GM18498 (cell line): ENCODE measurements around the gene CHML.

ENCODE experiments used
- ATAC-seq: cut with Tn5 transposase; IDR thresholded peaks from one replicate; pipeline ENCODE4 v1.9.1; 2021; ENCODE audit warnings: mild to moderate bottlenecking, moderate library complexity; ENCODE audit not compliant: unreplicated experiment

Gene CHML

DNA sequence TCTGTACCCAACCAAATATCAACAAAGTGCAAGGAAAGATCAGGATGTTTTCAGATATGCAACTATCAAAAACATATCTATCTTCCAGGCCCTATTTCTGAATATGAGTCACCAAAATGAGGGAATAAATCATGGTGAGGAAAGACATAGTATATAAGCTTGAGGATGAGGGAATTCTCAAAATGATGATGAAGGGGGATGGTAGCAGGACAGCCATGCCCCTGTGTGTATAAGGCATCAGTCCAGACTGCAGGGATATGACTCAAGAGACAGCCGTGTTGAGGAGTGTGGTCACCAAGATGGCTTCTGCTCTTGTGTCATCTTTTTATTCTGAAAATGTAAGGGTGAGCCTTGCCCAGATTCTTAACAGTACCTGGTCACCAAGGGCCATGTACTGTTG lies 7.5 kb upstream of the CHML start:
- no peak for ATAC-seq

- no peak for ATAC-seq
These were observed 6.0 kb upstream of the CHML start for GRCh38 chr1:241646201-241646600.

- no peak for ATAC-seq
These were observed 5.0 kb upstream of the CHML start for GRCh38 chr1:241645199-241645598.

GRCh38 chr1:241644259-241644658 lies 4.1 kb upstream of the CHML start:
- ATAC-seq: no peak

DNA sequence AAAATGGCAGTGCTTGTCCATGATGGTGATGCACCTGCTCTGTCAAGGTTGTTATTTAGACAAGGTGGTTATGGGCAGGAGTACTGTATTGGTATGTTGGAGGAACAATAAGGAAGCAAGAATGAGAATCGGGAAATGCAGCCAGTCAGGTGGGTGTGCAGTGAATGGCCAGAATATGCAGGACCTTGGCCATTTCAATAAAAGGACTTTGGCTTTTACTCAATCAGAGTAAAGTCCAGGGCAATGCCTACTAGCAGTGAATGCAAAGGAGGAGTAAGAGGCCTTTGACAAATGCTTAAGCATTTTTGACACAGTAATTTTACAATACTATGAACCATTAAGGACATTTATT lies 2.4 kb upstream of the CHML start:
- ATAC-seq: no peak

GRCh38 chr1:241641773-241642592 lies 1.8 kb upstream of the CHML start:
- no peak for ATAC-seq

DNA sequence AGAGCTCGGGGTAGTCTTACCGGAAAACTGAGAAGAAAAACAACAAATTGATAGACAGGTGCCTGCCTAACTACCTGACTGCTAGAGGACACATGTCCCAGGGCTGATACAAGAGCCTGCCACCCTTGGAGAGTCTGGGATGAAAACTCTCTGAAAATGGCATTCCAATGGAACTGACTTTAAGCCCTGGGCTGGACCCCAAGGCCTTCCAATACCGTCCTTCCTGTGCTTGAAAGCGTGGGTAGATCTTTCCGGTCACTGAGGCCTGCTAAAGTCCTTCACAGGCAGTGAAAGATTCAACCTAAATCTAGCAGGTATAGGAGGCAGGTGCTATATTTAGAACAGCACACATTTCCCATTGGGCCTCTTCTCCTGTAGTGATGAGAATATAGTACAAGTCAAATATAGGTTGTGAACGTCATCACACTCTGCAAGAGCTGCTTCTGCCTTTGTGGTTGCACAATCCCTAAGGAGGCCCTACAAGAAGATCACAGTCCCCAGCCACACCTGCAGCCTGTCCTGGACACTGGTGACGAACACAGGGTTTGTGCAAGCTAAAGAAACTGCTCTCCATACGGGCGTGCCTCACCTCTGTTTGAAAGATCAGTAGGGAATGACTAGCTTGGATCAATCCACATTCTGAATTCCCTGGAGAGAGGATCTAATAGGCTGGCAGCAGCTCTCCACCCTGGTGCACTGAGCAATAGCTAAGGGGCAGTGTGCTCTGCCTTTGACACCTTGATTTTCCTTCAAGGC lies 876 bp upstream of the CHML start:
- no peak for ATAC-seq

DNA sequence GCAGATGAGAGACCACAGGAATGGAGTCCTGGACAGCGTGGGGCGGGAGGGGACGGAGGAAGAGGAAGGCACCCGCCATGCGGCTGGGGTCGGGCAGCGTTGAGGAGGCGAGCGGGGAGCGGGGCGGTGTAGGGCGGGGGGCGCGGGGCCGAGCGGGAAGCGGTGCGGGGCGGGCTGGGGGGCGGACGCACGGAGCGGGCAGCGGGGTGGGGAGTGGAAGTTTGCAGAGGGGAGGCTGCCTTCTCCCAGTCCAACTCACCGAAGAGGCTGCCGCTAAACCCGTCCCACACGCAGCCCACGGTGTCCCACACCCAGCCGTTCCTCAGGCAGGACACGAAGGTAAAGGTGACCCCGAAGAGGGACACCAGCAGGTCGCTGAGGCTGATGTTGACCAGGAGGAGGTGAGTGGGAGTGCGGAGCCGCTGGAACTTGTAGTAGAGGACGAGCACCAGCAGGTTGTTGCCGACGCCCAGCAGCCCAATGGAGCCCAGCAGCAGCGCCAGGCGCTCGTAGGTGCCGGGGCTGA lies 483 bp downstream of the CHML start:
- ATAC-seq: peak; percentile 51

DNA sequence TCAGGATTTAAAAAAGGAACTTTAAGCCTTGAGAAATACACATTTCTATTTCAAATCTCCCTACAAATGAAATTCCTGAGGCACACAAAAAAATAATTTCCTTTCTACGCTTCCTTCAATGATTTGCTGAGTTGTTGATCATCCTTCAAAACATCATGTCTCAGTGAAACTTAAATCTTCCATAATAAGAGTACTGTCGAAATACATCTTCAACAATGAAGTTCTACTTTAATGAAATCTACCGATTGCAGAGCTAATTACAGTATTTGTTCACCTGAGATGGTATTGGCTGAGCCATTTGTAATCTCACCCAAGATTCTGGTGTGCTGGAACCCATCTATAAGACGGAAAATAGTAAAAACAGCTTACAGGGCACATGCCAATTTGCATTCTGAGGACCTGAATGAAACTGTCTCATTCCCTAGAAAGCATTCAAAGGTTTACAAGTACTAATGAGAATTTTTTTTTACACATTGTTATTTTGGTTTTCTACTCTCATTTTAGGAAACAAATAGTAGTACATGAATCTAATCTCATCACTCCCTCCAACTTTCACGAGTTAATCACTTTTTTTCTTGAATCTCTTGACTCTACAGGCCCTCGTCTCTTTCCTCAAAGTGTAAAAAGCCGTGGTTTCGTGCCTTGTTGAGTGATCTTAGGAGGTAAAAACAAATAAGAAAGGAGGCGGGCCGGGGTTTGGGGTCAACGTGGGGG lies 1.1 kb downstream of the CHML start:
- peak; percentile 2 for ATAC-seq

- ATAC-seq: no peak
These were observed 2.0 kb downstream of the CHML start for GRCh38 chr1:241638099-241638682.

GRCh38 chr1:241637604-241638003 lies 2.6 kb downstream of the CHML start:
- no peak for ATAC-seq

DNA sequence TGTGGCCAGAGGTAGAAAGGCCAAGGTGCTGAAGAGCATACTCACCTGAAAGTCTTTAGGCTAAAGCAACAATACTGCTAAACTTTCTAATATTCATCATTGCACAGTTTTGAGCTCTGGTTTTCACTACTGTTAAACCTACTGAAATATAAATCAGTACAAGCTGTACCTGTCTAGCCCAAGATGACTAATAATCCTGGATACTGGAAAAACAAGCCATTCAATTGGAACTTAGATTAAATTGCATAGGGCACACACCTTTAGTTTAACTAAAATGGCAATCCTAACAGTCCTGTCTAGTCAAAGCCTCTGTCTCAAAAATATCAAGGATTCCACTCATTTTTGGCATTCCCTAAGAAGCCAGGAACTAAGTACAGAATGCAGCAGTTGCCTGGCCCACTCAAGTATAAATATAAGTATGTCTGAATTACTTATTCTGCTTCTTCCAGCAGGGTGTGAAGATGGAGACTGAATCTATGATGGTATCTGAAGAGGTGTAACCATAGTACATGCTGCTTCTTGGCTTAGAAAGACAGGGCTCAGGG lies 3.1 kb downstream of the CHML start:
- ATAC-seq: no peak

GRCh38 chr1:241636291-241636690 lies 3.9 kb downstream of the CHML start:
- no peak for ATAC-seq

GRCh38 chr1:241635556-241636152 lies 4.5 kb downstream of the CHML start:
- no peak for ATAC-seq

GRCh38 chr1:241632987-241633386 lies 7.2 kb downstream of the CHML start:
- ATAC-seq: no peak

DNA sequence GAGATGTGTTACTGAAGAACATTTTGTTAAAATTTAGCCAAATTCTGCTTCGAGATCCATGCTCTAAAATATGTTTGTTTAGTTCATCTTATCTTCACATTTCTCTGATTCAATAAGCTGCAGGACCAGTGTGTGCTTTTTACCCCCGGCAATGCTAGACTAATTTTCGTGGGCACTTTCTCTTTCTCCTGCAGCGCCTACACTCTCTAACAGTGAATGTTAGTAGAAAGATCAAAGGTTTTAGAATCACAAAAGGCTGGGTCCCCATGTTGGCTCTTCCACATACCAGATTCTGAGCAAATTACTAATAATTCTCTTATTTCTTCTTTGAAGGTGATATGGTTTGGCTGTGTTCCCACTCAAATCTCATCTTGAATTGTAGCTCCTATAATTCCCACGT lies 8.5 kb downstream of the CHML start:
- no peak for ATAC-seq

- no peak for ATAC-seq
These were observed 9.3 kb downstream of the CHML start for GRCh38 chr1:241630899-241631298.

- no peak for ATAC-seq
These were observed 9.7 kb downstream of the CHML start for GRCh38 chr1:241630476-241630875.

- ATAC-seq: no peak
These were observed 10.2 kb downstream of the CHML start for GRCh38 chr1:241630005-241630404.

DNA sequence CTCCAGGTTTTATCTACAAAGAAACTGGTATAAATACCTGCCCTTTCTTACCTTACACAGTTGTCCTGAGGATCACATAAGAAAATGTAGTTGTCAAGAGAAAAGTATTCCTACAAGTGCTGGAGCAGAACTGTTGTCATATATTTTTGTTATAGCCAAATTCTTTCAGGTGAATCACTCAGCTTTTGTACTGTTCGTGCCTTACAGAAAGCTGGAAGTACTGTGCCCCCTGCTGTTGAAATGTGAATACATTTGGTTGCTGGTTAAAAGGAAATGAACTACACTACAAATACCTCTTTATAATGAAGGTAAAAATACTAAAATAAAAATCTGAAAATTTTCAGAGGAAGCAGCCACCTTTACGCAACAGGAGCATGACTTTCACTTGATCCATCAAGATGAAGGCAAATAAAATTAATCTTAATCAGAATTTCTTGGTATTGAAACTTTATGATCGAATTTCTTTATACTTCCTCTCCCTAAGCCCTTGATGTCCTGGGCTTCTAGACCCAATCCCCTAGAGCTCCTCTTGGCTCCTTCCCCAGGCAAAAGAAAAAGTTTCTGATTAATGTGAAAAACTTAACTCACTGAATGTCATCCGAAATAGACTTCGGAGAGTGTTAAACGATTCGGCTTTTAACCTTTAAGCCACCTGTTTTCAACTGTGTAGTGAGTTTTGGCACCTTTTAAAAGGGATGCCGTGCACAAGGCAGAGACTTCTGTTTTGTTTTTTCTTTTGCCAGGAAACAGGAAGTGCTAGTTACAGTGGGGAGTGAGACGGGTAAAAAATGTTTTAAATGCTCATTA lies 12.5 kb downstream of the CHML start:
- peak; percentile 88 for ATAC-seq
